Effector memory CD4-positive, alpha-beta T cell (primary cell): ENCODE measurements around the gene GALNT18.

Experiments
- DNase-seq, 3 donors: peaks; one replicate each; pipeline ENCODE4 v3.0.0-alpha.2; 2020
- H3K27ac ChIP-seq: 2 replicates; pipeline ENCODE4 v1.7.0; 2013; ENCODE audit warnings: mild to moderate bottlenecking, low read length, moderate library complexity; ENCODE audit not compliant: insufficient read depth, poor library complexity, severe bottlenecking
- H3K27me3 ChIP-seq: replicated peaks from 2 replicates; pipeline ENCODE4 v1.7.0; 2013; ENCODE audit warnings: mild to moderate bottlenecking, low read length; ENCODE audit not compliant: insufficient read depth, control insufficient read depth, poor library complexity, severe bottlenecking
- H3K36me3 ChIP-seq: 2 replicates; pipeline ENCODE4 v1.7.0; 2013; ENCODE audit warnings: mild to moderate bottlenecking, low read length, moderate library complexity; ENCODE audit not compliant: control insufficient read depth, insufficient read depth
- H3K4me1 ChIP-seq: 2 replicates; pipeline ENCODE4 v1.7.0; 2013; ENCODE audit warnings: low read length, mild to moderate bottlenecking; ENCODE audit not compliant: control insufficient read depth, insufficient read depth, poor library complexity, severe bottlenecking
- H3K4me3 ChIP-seq: 2 replicates; pipeline ENCODE4 v1.7.0; 2013; ENCODE audit warnings: low read length, low read depth, mild to moderate bottlenecking; ENCODE audit not compliant: insufficient read depth, poor library complexity, severe bottlenecking
- H3K9me3 ChIP-seq: 2 replicates; pipeline ENCODE4 v1.7.0; 2013; ENCODE audit warnings: mild to moderate bottlenecking, low read length, moderate library complexity; ENCODE audit not compliant: control insufficient read depth

The GALNT18 gene

GRCh38 chr11:11422411-11423128, 199.2 kb downstream of the GALNT18 start:
- Histone ChIP-seq H3K27me3 (no peaks in the 10 kb centered on the region), H3K4me3 (no peak overlapping the region), H3K27ac (no peak overlapping the region), H3K36me3 (no peaks in the 10 kb centered on the region), H3K4me1 (no peaks in the 10 kb centered on the region), H3K9me3 (no peaks in the 10 kb centered on the region)
- no peak for DNase-seq

GRCh38 chr11:11421509-11421908, 200.3 kb downstream of the GALNT18 start:
- Histone ChIP-seq H3K27me3 (no peaks in the 10 kb centered on the region), H3K36me3 (no peaks in the 10 kb centered on the region), H3K27ac (no peak overlapping the region), H3K9me3 (no peaks in the 10 kb centered on the region), H3K4me1 (no peaks in the 10 kb centered on the region), H3K4me3 (no peak overlapping the region)
- no peak for DNase-seq

- Histone ChIP-seq H3K27me3 (no peaks in the 10 kb centered on the region), H3K27ac (no peak overlapping the region), H3K4me1 (no peaks in the 10 kb centered on the region), H3K9me3 (no peaks in the 10 kb centered on the region), H3K36me3 (no peaks in the 10 kb centered on the region), H3K4me3 (no peak overlapping the region)
- no peak for DNase-seq
Measured at GRCh38 chr11:11420899-11421285, 200.9 kb downstream of the GALNT18 start.

- Histone ChIP-seq H3K36me3 (no peaks in the 10 kb centered on the region), H3K4me3 (no peak overlapping the region), H3K27ac (no peak overlapping the region), H3K4me1 (no peaks in the 10 kb centered on the region), H3K9me3 (no peaks in the 10 kb centered on the region), H3K27me3 (no peaks in the 10 kb centered on the region)
- no peak for DNase-seq
Measured at GRCh38 chr11:11420191-11420898, 201.5 kb downstream of the GALNT18 start.

GRCh38 chr11:11419747-11420146, 202.1 kb downstream of the GALNT18 start:
- Histone ChIP-seq H3K9me3 (no peaks in the 10 kb centered on the region), H3K27me3 (no peaks in the 10 kb centered on the region), H3K27ac (no peak overlapping the region), H3K36me3 (no peaks in the 10 kb centered on the region), H3K4me1 (no peaks in the 10 kb centered on the region), H3K4me3 (no peak overlapping the region)
- no peak for DNase-seq

- Histone ChIP-seq H3K4me3 (no peak overlapping the region), H3K36me3 (no peaks in the 10 kb centered on the region), H3K27ac (no peak overlapping the region), H3K9me3 (no peaks in the 10 kb centered on the region), H3K27me3 (no peaks in the 10 kb centered on the region), H3K4me1 (no peaks in the 10 kb centered on the region)
- no peak for DNase-seq
Measured at GRCh38 chr11:11416917-11417316, 204.9 kb downstream of the GALNT18 start.

- no peak overlapping the region for H3K27ac ChIP-seq
- no peaks in the 10 kb centered on the region for H3K27me3 ChIP-seq
- no peaks in the 10 kb centered on the region for H3K9me3 ChIP-seq
- no peaks in the 10 kb centered on the region for H3K4me1 ChIP-seq
- H3K36me3 ChIP-seq, result no peaks in the 10 kb centered on the region
- no peak overlapping the region for H3K4me3 ChIP-seq
- DNase-seq, result no peak
Measured at GRCh38 chr11:11416502-11416901, 205.3 kb downstream of the GALNT18 start.

- no peak overlapping the region for H3K27ac ChIP-seq
- DNase-seq, result no peak
- no peaks in the 10 kb centered on the region for H3K27me3 ChIP-seq
- no peak overlapping the region for H3K4me3 ChIP-seq
- no peaks in the 10 kb centered on the region for H3K36me3 ChIP-seq
- no peaks in the 10 kb centered on the region for H3K9me3 ChIP-seq
- H3K4me1 ChIP-seq, result no peaks in the 10 kb centered on the region
Measured at GRCh38 chr11:11415901-11416300, 205.9 kb downstream of the GALNT18 start.

- Histone ChIP-seq H3K9me3 (no peaks in the 10 kb centered on the region), H3K27ac (no peak overlapping the region), H3K36me3 (no peaks in the 10 kb centered on the region), H3K4me3 (no peak overlapping the region), H3K4me1 (no peaks in the 10 kb centered on the region), H3K27me3 (no peaks in the 10 kb centered on the region)
- no peak for DNase-seq
Measured at GRCh38 chr11:11414996-11415395, 206.8 kb downstream of the GALNT18 start.

- Histone ChIP-seq H3K9me3 (no peaks in the 10 kb centered on the region), H3K36me3 (no peaks in the 10 kb centered on the region), H3K4me3 (no peak overlapping the region)
Measured at GRCh38 chr11:11413776-11414175, 208.0 kb downstream of the GALNT18 start.

More at GRCh38 chr11:11413776-11414175, 208.0 kb downstream of the GALNT18 start:
- H3K27ac ChIP-seq, result no peak overlapping the region
- DNase-seq, result no peak
- H3K4me1 ChIP-seq, result no peaks in the 10 kb centered on the region
- no peaks in the 10 kb centered on the region for H3K27me3 ChIP-seq
